Measurements from ENCODE around the gene FHOD3.

FHOD3 gene

GRCh38 chr18:36309436-36310391, 12.2 kb downstream of the FHOD3 start:
- H3K9me3 Mint-ChIP-seq: no peaks in the 10 kb centered on the region
- no peak for DNase-seq
- H3K4me1 Mint-ChIP-seq: peaks cover 64% of the 10 kb centered on the region
- TF ChIP-seq CTCF (IDR thresholded peaks at IDR 0.05): no peak
- H3K27ac Mint-ChIP-seq: no peak overlapping the region
- H3K4me3 Mint-ChIP-seq: no peak overlapping the region
- H3K36me3 Mint-ChIP-seq (ENCODE audit: low read depth): no peaks in the 10 kb centered on the region
- peaks cover 8% of the 10 kb centered on the region for H3K27me3 Mint-ChIP-seq (ENCODE audit: low read depth, poor library complexity)

GRCh38 chr18:36311026-36311570, 13.6 kb downstream of the FHOD3 start:
- peaks cover 8% of the 10 kb centered on the region for H3K27me3 Mint-ChIP-seq (ENCODE audit: low read depth, poor library complexity)
- no peak for TF ChIP-seq CTCF (IDR thresholded peaks at IDR 0.05)
- DNase-seq: no peak
- no peak overlapping the region for H3K27ac Mint-ChIP-seq
- no peak overlapping the region for H3K4me3 Mint-ChIP-seq
- no peaks in the 10 kb centered on the region for H3K36me3 Mint-ChIP-seq (ENCODE audit: low read depth)
- H3K9me3 Mint-ChIP-seq: no peaks in the 10 kb centered on the region
- H3K4me1 Mint-ChIP-seq: peaks cover 65% of the 10 kb centered on the region

GRCh38 chr18:36312806-36313395, 15.4 kb downstream of the FHOD3 start:
- peaks cover 8% of the 10 kb centered on the region for H3K27me3 Mint-ChIP-seq (ENCODE audit: low read depth, poor library complexity)
- H3K4me3 Mint-ChIP-seq: no peak overlapping the region
- peaks cover 9% of the 10 kb centered on the region for H3K9me3 Mint-ChIP-seq
- no peak overlapping the region for H3K27ac Mint-ChIP-seq
- peaks cover 8% of the 10 kb centered on the region for H3K36me3 Mint-ChIP-seq (ENCODE audit: low read depth)
- peaks cover 63% of the 10 kb centered on the region for H3K4me1 Mint-ChIP-seq
- no peak for DNase-seq
- TF ChIP-seq CTCF (IDR thresholded peaks at IDR 0.05): no peak

GRCh38 chr18:36314098-36314497, 16.6 kb downstream of the FHOD3 start:
- Mint-ChIP-seq H3K27ac (peak overlapping the region; percentile 54), H3K27me3 (ENCODE audit: low read depth, poor library complexity) (peaks cover 8% of the 10 kb centered on the region), H3K4me3 (no peak overlapping the region), H3K36me3 (ENCODE audit: low read depth) (peaks cover 19% of the 10 kb centered on the region), H3K9me3 (peaks cover 21% of the 10 kb centered on the region), H3K4me1 (peaks cover 54% of the 10 kb centered on the region)
- no peak for TF ChIP-seq CTCF (IDR thresholded peaks at IDR 0.05)
- DNase-seq: no peak

GRCh38 chr18:36314754-36315153, 17.2 kb downstream of the FHOD3 start:
- H3K4me1 Mint-ChIP-seq: peaks cover 48% of the 10 kb centered on the region
- no peak for TF ChIP-seq CTCF (IDR thresholded peaks at IDR 0.05)
- H3K9me3 Mint-ChIP-seq: peaks cover 27% of the 10 kb centered on the region
- H3K36me3 Mint-ChIP-seq (ENCODE audit: low read depth): peaks cover 26% of the 10 kb centered on the region
- no peak overlapping the region for H3K4me3 Mint-ChIP-seq
- H3K27me3 Mint-ChIP-seq (ENCODE audit: low read depth, poor library complexity): peaks cover 8% of the 10 kb centered on the region
- no peak for DNase-seq
- no peak overlapping the region for H3K27ac Mint-ChIP-seq

Data from nephron progenitor cell (in vitro differentiated cells).